ENCODE measurements around the gene CFAP54.

DNA sequence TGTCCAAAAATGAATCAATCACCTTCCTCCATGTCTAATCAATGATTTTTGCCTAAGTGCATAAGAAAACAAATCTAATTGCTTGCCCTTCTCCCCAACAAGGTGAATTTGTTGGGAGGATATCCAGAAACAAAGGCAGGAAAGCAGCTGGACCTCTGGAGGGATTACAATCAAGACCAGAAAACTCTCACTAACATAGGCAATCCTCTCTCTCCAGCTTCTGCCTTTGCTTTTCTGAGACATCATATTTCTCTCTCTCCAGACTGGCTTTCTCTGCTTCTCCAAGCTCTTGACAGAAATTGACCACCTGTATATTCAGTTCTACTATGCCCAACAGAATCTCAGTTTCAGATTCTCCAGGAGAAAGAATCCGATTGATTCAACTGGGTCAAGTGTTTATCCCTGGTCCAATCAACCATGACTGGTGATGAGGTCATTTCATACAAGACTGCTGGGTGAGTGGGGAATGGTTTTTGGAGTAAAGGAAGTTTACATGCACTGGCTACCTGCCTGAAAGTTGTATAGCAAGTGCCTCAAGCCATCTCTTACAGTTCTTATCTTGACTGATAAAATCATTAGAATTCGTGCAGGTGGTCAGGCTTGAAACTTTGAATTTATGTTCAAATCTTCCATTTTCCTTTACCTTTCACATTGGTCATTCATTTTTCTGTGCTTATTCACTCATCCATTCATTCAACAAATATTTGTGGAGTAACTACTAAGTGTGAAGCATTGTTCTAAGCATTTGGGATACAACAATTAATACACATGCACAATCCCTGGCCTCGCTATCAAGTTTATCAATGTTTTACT, 22.2 kb upstream of the CFAP54 start:
- TF ChIP-seq EZH2 (IDR thresholded peaks at IDR 0.05) (no peak), POLR2AphosphoS5 (IDR thresholded peaks at IDR 0.05; ENCODE audit: borderline replicate concordance, low read depth, low read length) (no peak)

All from SK-N-MC (cell line).